Caco-2 (cell line): ENCODE measurements around the gene CFAP69. TPM values are rescaled to one million over a fixed set of nuclear protein-coding genes. Genes with fewer than 3 reads are reported as not detected.

Experiments used
- BruUV-seq: library from RNA; stranded (reverse); fragments of 400-500 nt; replicated peaks from 2 replicates; lab custom pipeline; 2021; lab: Mats Ljungman, UMichigan
- CTCF ChIA-PET: fragments of 300-600 bp; sonication (Branson Sonifier 250); formaldehyde crosslinking; loops from one replicate; lab custom pipeline; 2022; ENCODE audit warnings: antibody characterized with exemption; lab: Charles Lee
- POLR2A ChIA-PET: fragments of 300-600 bp; sonication (Branson Sonifier 250); formaldehyde crosslinking; loops from one replicate; lab custom pipeline; 2022; ENCODE audit warnings: antibody characterized with exemption; lab: Charles Lee
- DNase-seq, 2 experiments: peaks; one replicate each; pipeline versions ENCODE4 v3.0.0 to v3.0.0-alpha.2; 2020 to 2022
- H3K27me3 ChIP-seq: replicated peaks from 2 replicates; pipeline ENCODE4 v1.6.0; 2011; ENCODE audit warnings: low read length; ENCODE audit not compliant: control insufficient read depth, insufficient read depth
- H3K36me3 ChIP-seq: 2 replicates; pipeline ENCODE4 v1.5.1; 2011; ENCODE audit warnings: low read length; ENCODE audit not compliant: control insufficient read depth, insufficient read depth
- H3K4me1 ChIP-seq: fragments of 250-450 bp; sonication (Bioruptor Pico); 2 replicates; pipeline ENCODE4 v1.5.1; 2020; ENCODE audit warnings: mild to moderate bottlenecking
- H3K4me3 ChIP-seq: 2 replicates; pipeline ENCODE4 v1.5.1; 2011; ENCODE audit warnings: low read depth, mild to moderate bottlenecking, control low read depth, low read length
- H3K9me3 ChIP-seq: fragments of 250-450 bp; sonication (Bioruptor Pico); 2 replicates; pipeline ENCODE4 v1.5.1; 2020; ENCODE audit warnings: mild to moderate bottlenecking, moderate library complexity
- H3K27ac Mint-ChIP-seq: one replicate; pipeline ENCODE4 v1.8.0; 2022; ENCODE audit warnings: mixed read lengths; ENCODE audit not compliant: unreplicated experiment
- H3K27me3 Mint-ChIP-seq: one replicate; pipeline ENCODE4 v1.8.0; 2022; ENCODE audit warnings: mixed read lengths; ENCODE audit not compliant: insufficient read depth, unreplicated experiment
- H3K36me3 Mint-ChIP-seq: one replicate; pipeline ENCODE4 v1.8.0; 2022; ENCODE audit warnings: mild to moderate bottlenecking, mixed read lengths; ENCODE audit not compliant: insufficient read depth, unreplicated experiment
- H3K4me1 Mint-ChIP-seq: one replicate; pipeline ENCODE4 v1.8.0; 2022; ENCODE audit warnings: low read depth, mixed read lengths; ENCODE audit not compliant: unreplicated experiment
- H3K4me3 Mint-ChIP-seq: one replicate; pipeline ENCODE4 v1.8.0; 2022; ENCODE audit warnings: mild to moderate bottlenecking, moderate library complexity, mixed read lengths; ENCODE audit not compliant: unreplicated experiment
- H3K9me3 Mint-ChIP-seq: one replicate; pipeline ENCODE4 v1.8.0; 2022; ENCODE audit warnings: mixed read lengths; ENCODE audit not compliant: unreplicated experiment
- intact Hi-C: fragments of 100-400 bp; cut with micrococcal nuclease; formaldehyde crosslinking; loops from one replicate; pipeline ENCODE4 v1.10.0; 2022; ENCODE audit not compliant: unreplicated experiment
- total RNA-seq: library from RNA; stranded (reverse); gene quantifications from 2 replicates; pipeline ENCODE4 v1.2.3, GENCODE V29; 2022
- TF ChIP-seq, protein P1 (sequence below), 2 experiments: fragments of 200-600 bp in 1 of 2; IDR thresholded peaks; 1 replicate in 1 of 2; 2 replicates in 1 of 2; pipeline versions ENCODE4 v1.5.1 to v1.8.0; 2011 to 2022; ENCODE audit warnings: antibody characterized with exemption in 1 of 2, control low read depth in 1 of 2, inconsistent platforms in 1 of 2, low read depth in 1 of 2, low read length in 1 of 2, mild to moderate bottlenecking in 1 of 2, moderate library complexity in 1 of 2; ENCODE audit not compliant: insufficient read depth in 1 of 2, severe bottlenecking in 1 of 2, unreplicated experiment in 1 of 2

Gene CFAP69
- total RNA-seq, 1 experiment from 2014 or later, result 4.8 TPM

DNA sequence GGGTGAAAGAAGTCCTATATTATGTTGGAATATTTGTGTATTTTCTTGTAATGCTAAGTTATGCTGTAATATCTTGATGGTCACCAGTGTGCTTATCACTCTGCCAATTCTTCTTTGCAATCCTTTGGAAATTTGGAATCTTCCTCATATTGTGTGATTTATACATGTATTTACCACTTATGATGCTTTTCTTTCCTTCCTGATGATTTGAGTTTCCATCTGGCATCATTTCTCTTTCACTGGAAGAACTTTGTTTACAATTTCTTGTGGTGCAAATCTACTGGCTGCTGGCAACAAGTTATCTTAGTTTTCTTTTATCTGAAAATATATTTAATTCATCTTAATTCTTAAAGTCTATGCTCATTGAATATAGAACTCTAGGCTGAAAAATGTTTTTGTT is 29.2 kb downstream of the CFAP69 start:
- Mint-ChIP-seq H3K27me3 (no peaks in the 10 kb centered on the region), H3K4me3 (no peak overlapping the region), H3K36me3 (no peaks in the 10 kb centered on the region), H3K4me1 (peaks cover 25% of the 10 kb centered on the region), H3K27ac (no peak overlapping the region), H3K9me3 (peaks cover 8% of the 10 kb centered on the region)
- no TSS peak for BruUV-seq
- Histone ChIP-seq H3K9me3 (0 out of 2 replicates have a peak, but pooled peaks cover 5% of the 10 kb centered on the region), H3K27me3 (no peaks in the 10 kb centered on the region), H3K36me3 (no peaks in the 10 kb centered on the region), H3K4me1 (peaks cover 95% of the 10 kb centered on the region), H3K4me3 (no peak overlapping the region)
- TF ChIP-seq, protein P1, sequence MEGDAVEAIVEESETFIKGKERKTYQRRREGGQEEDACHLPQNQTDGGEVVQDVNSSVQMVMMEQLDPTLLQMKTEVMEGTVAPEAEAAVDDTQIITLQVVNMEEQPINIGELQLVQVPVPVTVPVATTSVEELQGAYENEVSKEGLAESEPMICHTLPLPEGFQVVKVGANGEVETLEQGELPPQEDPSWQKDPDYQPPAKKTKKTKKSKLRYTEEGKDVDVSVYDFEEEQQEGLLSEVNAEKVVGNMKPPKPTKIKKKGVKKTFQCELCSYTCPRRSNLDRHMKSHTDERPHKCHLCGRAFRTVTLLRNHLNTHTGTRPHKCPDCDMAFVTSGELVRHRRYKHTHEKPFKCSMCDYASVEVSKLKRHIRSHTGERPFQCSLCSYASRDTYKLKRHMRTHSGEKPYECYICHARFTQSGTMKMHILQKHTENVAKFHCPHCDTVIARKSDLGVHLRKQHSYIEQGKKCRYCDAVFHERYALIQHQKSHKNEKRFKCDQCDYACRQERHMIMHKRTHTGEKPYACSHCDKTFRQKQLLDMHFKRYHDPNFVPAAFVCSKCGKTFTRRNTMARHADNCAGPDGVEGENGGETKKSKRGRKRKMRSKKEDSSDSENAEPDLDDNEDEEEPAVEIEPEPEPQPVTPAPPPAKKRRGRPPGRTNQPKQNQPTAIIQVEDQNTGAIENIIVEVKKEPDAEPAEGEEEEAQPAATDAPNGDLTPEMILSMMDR (IDR thresholded peaks at IDR 0.05; ENCODE audit: insufficient read depth in 1 of 2, low read depth in 1 of 2, low read length in 1 of 2, severe bottlenecking in 1 of 2, unreplicated experiment in 1 of 2), result no peak
- intact Hi-C loops, result no loop called here
- ChIA-PET POLR2A (no interaction called here), CTCF (no interaction called here)
- no peak for DNase-seq

DNA sequence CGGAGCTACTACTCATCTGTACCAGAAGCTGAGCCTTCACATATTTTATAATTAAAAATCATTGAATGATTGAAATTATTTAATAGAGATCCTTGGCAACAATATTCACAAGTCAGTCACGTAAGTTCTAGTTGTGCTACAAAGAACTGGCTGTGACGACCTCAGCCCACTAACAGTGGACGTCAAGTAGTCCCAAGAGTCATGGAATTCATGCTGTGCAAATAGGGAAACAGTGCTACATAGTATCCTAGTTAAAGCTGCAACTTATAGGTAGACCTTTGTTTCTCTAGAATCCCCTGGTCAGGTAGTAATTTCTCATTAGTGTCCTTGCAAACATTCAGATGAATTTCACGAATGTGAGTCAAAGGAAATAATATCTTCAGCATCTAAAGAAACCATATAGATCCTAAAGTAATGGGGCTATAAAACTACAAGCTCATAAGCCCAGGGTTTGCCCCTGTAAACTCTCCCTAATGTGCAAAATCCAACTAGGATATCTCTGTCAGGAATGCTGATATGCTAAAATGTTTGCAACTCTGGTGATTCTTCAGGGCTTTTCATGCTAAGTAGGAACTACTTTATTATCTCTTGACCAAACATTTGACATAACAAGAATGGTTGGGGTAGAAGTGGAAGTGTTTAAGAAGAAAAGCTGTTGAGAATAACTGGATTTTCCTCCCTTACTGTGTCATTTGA is 31.2 kb downstream of the CFAP69 start:
- H3K4me3 ChIP-seq, result no peak overlapping the region
- 0 out of 2 replicates have a peak, but pooled peaks cover 5% of the 10 kb centered on the region for H3K9me3 ChIP-seq
- POLR2A ChIA-PET, result interaction anchor here (1.0 to 1.2 kb wide), 2 partner anchors 65 to 122 kb away, joined by 3 to 6 read pairs; partner anchors contain the start of genes STEAP1 and STEAP2
- Mint-ChIP-seq H3K4me1 (peaks cover 11% of the 10 kb centered on the region), H3K4me3 (peak overlapping the region; percentile 56), H3K36me3 (no peaks in the 10 kb centered on the region), H3K9me3 (no peaks in the 10 kb centered on the region), H3K27ac (peak overlapping the region; percentile 87), H3K27me3 (no peaks in the 10 kb centered on the region)
- no TSS peak for BruUV-seq
- no peaks in the 10 kb centered on the region for H3K36me3 ChIP-seq
- intact Hi-C loops, result loop anchor here (1.0 to 2.0 kb wide), 3 partner anchors 22 to 70 kb away; partner anchors contain the start of gene GTPBP10
- H3K27me3 ChIP-seq, result no peaks in the 10 kb centered on the region
- DNase-seq, result peak; percentile 72 to 75
- TF ChIP-seq, protein P1 (IDR thresholded peaks at IDR 0.05; ENCODE audit: insufficient read depth in 1 of 2, low read depth in 1 of 2, low read length in 1 of 2, severe bottlenecking in 1 of 2, unreplicated experiment in 1 of 2), result no peak
- H3K4me1 ChIP-seq, result peaks cover 76% of the 10 kb centered on the region
- CTCF ChIA-PET, result interaction anchor here (1.0 to 1.6 kb wide), 4 partner anchors 22 to 124 kb away, joined by 3 to 13 read pairs (median 6); partner anchors contain the start of gene STEAP2

DNA sequence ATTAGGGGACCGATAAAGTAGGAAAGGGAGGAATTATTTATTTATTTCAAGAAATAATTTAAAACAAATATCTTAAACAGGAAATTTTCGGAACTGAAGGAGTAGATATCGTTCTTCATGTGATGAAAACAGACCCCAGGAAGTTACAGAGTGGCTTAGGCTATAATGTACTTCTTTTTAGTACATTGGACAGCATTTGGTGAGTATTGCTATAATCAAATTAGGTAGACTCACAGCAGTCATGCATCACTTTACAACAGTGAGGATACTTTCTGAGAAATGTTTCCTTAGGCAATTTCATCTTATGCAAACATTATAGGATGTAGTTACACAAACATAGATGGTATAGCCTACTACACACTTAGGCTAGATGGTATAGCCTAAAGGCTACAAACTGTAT is 43.2 kb downstream of the CFAP69 start:
- CTCF ChIA-PET, result no interaction called here
- BruUV-seq, result no TSS peak
- no peak overlapping the region for H3K4me3 Mint-ChIP-seq

More for the DNA sequence above, 43.2 kb downstream of the CFAP69 start:
- Histone ChIP-seq H3K36me3 (no peaks in the 10 kb centered on the region), H3K27me3 (no peaks in the 10 kb centered on the region), H3K9me3 (no peaks in the 10 kb centered on the region), H3K4me1 (0 out of 2 replicates have a peak, but pooled peaks cover 2% of the 10 kb centered on the region), H3K4me3 (no peak overlapping the region)
- Mint-ChIP-seq H3K27me3 (no peaks in the 10 kb centered on the region), H3K9me3 (no peaks in the 10 kb centered on the region), H3K36me3 (no peaks in the 10 kb centered on the region), H3K27ac (no peak overlapping the region), H3K4me1 (no peaks in the 10 kb centered on the region)
- TF ChIP-seq, protein P1 (IDR thresholded peaks at IDR 0.05; ENCODE audit: insufficient read depth in 1 of 2, low read depth in 1 of 2, low read length in 1 of 2, severe bottlenecking in 1 of 2, unreplicated experiment in 1 of 2), result no peak
- intact Hi-C loops, result no loop called here
- no peak for DNase-seq
- POLR2A ChIA-PET, result no interaction called here
